Middle frontal gyrus (tissue), 1 donor: ENCODE measurements around the gene ZNF330.
A peak's percentile ranks its signal among the peaks of the same experiment; 100 is the strongest.
"Not testable (repeated sequence)": the region's sequence is repeated elsewhere in the genome, so short reads cannot be mapped to it uniquely, and the experiment has no call there.

ENCODE experiments used
- DNase-seq: peaks from one replicate; pipeline ENCODE4 v3.0.0-alpha.2; 2015; ENCODE audit warnings: low spot score; ENCODE audit errors: extremely low spot score

ZNF330 gene

DNA sequence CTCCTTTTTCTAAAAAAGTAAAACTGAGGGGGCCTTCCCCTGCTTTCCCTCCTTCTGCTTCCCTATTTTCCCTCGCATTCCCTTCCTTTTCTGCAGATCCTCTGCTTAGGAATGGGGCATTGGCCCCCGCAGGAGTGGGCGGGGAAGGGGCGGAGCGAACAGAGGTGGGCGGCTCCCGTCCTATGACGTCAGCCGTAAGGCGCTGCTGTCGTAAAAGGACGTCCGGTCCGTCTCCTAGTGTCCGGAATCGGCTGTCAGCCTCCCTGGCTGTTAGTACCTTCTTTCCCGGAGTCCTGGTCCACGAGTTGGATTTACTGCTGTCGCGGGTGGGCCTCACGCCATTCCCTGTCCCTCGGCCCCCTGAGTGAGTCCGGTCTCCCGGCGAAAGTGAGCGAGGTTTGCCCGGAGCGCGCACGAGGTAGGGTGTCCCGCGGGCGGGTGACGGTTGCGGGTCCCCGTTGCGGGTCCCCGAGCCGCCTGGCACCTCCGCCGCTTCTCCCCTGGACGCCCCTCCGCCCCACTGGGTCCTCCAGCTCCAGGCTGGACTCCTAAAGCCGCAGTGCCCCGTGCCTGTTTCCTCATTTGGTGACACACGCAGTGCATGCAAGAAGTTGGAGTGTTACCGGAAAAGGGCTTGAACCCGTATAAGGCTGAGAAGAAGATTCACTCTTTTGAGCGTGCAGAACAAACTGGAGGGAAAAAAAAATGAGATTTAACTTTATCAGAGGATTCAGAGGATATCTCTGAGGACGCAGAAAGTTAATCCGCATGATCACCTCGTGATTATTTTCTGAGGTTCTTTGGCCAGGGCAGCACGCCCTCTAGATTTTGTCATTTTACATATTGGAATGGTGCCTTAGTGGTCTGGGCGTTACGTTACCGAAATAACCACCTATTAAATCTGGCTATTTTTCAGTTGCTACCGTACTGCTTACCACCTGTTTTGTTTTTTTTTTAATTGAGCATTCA, at the start of gene ZNF330:
TSS of gene ZNF330 (plus strand) at position 205 of the 969 bp plus-strand sequence. CDS start 1,477 bp downstream, outside the sequence.
- DNase-seq, result peak; percentile 86

GRCh38 chr4:141174457-141174856, 46.2 kb upstream of the ZNF330 start:
- DNase-seq, result no peak

GRCh38 chr4:141177171-141177570, 43.5 kb upstream of the ZNF330 start:
- no peak for DNase-seq

DNA sequence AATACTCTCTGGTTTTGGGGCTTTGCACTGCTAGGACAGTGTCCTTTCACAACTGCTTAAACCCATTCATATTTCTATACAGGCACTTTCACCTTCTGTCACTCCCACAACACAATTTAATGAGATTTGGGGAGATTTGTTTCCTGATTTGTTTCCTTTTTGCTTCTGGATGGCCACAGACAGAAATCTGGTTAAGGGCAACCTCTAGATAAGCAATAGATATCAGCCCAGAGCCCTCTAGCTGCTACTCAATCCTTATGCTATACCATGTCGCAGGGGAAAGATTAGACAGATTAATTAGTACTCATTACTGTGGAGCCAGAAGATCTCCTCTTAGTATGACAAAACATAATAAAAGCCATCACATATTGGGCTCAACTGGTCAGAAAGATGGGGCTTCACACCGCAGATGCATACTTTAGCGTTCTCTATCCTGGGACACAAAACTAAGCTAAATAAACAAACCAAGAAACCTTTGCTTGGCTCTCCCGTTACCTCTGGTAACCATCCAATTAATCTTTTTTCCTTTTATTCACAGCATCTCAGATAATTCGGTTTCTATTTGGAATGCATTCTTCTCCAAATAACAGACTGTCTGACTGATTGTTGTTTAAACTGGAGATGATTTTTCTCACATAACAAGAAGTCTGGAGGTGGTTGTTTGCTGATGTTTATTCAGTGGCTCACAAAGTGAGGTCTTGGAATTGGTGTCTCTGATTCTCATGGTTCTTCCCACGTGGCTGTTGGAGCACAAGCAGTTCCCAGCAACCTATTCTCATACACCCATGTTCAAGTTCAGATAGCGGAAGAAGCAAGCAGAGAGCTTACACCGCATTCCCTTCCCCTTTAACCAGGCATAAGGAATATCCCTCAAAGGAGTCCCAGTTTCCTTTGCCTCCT, 41.0 kb upstream of the ZNF330 start:
- no peak for DNase-seq

DNA sequence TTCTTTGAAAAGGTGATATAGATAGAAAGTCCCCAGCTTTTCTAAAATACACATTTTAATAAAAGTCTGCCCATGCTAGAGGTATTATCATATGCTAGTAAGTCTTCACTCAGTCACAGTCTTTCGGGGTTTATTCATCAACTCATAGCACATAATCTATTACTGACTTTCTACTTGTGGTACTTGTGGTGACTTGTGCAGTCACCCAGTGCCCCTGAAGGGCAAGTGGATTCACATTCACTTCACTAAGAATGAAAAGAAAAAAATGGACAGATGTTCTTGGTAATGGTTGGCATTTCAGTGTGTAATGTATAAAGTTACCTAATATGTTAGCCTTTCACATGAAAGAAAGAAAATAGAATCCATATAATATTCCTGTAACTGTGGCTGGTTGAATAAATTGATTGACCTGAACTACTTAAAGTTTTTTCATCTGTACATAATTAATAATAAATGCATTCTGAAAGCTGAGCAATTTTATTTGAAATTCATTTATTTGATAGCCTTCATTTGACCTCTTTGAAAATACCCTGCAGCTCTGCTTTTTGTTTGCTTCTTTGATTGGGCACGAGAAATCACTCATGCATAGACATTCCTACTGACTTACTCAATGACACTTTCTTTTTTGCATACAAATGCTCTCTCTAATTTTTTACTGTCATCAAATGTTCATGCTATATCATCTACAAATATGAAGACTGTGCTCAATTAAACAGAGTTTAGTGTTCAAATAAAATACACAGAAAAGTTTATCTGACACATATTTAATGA, 39.5 kb upstream of the ZNF330 start:
- no peak for DNase-seq

GRCh38 chr4:141183491-141183890, 37.2 kb upstream of the ZNF330 start:
- DNase-seq, result not testable (repeated sequence)

DNA sequence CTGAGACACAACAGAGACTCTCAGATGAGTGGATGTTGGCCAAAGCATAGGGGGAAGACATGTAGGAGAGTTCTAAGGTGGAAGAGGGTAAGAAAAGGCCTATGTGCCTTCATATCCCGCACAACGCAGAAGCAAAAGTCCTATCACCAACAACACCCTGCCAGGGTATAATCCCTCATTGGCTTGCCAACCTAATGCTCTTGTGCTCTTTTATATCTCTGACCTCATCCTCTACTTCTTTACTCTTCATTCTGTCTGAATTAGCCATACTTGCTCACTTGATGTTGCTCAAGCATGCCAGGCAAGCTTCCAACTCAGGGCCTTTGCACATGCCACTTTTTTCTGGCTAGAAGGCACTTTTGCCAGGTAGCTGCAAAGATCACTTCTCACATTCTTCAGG, 28.1 kb upstream of the ZNF330 start:
- DNase-seq, result no peak

DNA sequence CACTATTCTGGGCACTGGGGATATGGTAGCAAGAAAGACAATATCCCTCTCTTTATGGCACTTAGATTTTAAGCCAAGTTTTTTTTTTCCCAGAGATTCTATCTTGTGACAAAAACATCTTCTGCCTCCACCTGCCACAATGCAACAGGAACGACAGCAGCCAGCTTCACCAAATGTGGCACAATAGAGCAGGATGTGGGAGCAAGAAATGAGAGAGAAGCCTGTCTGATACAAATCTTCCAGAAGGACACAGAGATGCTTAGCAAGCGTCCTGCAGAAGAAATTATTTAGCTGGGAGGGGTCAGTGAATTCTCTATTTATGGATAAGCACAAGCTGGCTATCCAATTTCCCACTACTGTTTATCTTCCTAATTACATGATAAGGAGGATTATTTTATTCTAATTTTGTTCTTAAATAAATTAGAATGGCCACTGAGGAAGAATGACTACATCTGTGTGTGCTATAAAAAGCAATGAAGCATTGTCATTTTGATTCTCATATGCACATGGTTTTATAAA, 27.1 kb upstream of the ZNF330 start:
- no peak for DNase-seq

- no peak for DNase-seq
Measured at GRCh38 chr4:141195095-141195707, 25.5 kb upstream of the ZNF330 start.

DNA sequence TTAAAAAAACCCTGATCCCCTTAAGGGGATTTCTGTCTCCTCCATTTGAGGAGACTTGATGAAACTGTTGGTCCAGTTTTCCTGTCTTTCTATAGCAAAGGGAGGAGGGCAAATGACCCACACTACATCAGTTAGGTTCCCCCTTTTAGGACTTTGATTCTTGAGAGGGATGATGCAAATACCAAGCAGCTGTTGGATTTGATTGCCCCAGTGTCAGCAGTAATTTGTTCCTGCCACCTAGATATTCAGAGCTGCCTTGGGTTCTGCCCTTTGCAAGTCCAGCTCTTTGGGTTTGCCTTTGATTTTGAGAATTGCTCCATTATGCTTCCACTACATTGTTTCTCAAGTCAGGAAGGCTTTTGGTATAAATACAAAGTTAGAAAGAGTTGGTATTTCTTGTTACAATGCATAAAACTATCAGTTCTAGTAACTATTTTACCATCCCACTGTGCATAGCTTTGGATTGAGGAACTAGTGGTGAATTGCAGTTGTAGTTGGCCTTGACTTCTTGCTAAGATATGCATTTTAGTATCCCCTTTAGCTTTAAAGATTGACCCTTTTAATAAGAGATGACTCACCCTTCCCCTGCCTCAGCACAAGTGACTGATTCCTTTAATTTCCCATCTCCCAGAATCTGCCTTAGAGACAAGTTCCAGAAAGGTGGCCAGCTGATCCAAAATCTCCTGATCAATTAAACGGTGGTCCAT, 24.3 kb upstream of the ZNF330 start:
- DNase-seq, result no peak

- DNase-seq, result no peak
Measured at GRCh38 chr4:141207961-141208360, 12.7 kb upstream of the ZNF330 start.

DNA sequence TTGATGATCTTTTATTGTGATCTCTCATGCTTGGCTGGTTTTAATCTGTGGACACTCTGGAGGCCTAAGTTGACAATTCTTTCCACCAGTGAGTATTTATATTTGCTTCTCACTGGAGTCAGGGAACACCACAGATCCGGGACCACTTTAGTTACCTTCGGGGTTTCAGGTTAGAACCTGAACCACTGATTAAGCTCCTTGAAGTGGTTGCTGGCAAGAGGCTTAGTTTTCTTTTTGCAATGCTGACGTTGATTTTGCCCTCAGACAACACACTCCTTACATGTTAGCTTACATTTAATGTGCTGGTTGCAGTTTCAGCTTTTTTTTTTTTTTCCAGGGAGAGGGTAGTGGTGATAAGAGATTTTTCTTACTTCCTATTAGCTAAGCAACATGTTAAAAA, 10.5 kb upstream of the ZNF330 start:
- DNase-seq, result no peak

GRCh38 chr4:141213550-141213991, 7.1 kb upstream of the ZNF330 start:
- no peak for DNase-seq

GRCh38 chr4:141215030-141215429, 5.7 kb upstream of the ZNF330 start:
- no peak for DNase-seq

DNA sequence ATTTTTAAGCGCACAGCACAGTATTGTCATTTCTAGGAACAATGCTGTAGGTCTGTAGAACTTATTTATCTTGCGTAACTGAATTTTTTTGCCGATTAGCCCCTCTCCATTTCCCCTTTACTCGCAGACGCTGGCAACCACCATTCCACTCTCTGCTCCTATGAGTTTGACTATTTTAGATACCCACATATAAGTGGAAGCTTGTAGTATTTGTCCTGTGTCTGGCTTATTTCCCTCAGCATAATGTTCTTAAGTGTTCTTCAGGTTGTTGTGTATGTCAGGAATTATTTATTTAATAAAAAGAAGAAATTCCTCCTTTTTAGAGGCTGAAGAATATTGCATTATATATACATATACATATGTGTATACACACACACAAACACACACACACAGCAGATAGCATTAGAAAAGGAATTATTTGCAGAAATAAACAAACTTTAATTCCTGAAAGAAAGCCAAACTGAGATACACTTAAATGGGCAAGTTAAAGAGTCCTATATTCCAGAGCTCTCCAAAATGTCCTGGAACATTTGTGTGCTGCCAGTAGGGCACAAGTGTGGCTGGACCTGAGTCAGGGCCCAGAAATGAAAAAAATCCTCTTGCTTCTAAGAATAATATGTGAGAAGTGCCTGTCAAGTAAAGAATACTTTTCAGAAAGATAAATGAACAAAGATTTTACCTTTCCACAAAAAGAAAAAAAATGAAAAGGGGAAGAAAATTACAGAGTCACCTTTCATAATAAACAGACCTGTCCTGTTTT, 4.5 kb upstream of the ZNF330 start:
- no peak for DNase-seq

- no peak for DNase-seq
Measured at GRCh38 chr4:141220271-141220670, 424 bp upstream of the ZNF330 start.

DNA sequence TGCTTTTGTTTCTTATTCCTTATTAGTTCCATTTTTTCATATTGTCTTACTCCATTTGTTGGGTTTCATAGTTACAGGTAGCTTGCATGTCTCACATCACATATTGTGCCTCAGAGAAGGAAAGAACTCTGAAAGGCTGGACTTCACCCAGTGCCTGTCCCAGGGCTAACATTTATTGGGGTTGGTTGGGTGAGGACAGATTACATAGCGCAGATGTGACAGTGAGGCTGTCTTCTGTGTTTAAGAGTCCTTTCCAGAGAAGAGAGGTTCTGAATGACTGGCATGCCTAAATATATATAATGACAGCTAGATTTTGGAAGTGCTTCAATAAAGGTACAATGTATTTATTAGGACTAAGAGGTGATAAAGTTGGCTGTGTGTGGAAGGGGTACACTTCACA, 2.7 kb downstream of the ZNF330 start:
- no peak for DNase-seq

DNA sequence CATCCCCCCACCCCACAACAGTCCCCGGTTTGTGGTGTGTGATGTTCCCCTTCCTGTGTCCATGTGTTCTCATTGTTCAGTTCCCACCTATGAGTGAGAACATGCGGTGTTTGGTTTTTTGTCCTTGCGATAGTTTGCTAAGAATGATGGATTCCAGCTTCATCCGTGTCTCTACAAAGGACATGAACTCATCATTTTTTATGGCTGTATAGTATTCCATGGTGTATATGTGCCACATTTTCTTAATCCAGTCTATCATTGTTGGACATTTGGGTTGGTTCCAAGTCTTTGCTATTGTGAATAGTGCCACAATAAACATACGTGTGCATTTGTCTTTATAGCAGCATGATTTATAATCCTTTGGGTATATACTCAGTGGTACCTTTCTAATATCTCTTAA, 6.6 kb downstream of the ZNF330 start:
- not testable (repeated sequence) for DNase-seq
